Activated T-cell treated with anti-CD3 and anti-CD28 coated beads, Interleukin-2, amount 50 U/mL, for 4 hours (primary cell): Measurements from ENCODE around the gene CDC27. TPM values are rescaled to one million over a fixed set of nuclear protein-coding genes. Genes with fewer than 3 reads are reported as not detected.
"Not testable (repeated sequence)": the region's sequence is repeated elsewhere in the genome, so short reads cannot be mapped to it uniquely, and the experiment has no call there.

Source experiments
- ATAC-seq, 2 donors: fragments of 200-7000 bp; cut with Tn5 transposase; one replicate each; pipeline ENCODE4 v1.10.0; 2021
- DNase-seq: peaks from one replicate; pipeline ENCODE4 v3.0.0-alpha.2; 2020
- H3K27me3 Mint-ChIP-seq: one replicate; pipeline ENCODE4 v1.8.0; 2021; ENCODE audit warnings: low read depth, mixed read lengths
- H3K36me3 Mint-ChIP-seq: one replicate; pipeline ENCODE4 v1.8.0; 2022; ENCODE audit warnings: mixed read lengths; ENCODE audit not compliant: insufficient read depth
- H3K4me1 Mint-ChIP-seq: one replicate; pipeline ENCODE4 v1.8.0; 2021; ENCODE audit warnings: low read depth, mixed read lengths
- H3K4me3 Mint-ChIP-seq: one replicate; pipeline ENCODE4 v1.8.0; 2021; ENCODE audit warnings: mild to moderate bottlenecking, moderate library complexity, mixed read lengths
- H3K9me3 Mint-ChIP-seq: one replicate; pipeline ENCODE4 v1.8.0; 2021; ENCODE audit warnings: mixed read lengths
- total RNA-seq, 3 donors: library from RNA; stranded (reverse); gene quantifications; one replicate each; pipeline ENCODE4 v1.2.1, GENCODE V29; 2021

Gene CDC27
- total RNA-seq, 3 donors from 2014 or later: 61.1 to 74.9 (median 66.0) TPM

DNA sequence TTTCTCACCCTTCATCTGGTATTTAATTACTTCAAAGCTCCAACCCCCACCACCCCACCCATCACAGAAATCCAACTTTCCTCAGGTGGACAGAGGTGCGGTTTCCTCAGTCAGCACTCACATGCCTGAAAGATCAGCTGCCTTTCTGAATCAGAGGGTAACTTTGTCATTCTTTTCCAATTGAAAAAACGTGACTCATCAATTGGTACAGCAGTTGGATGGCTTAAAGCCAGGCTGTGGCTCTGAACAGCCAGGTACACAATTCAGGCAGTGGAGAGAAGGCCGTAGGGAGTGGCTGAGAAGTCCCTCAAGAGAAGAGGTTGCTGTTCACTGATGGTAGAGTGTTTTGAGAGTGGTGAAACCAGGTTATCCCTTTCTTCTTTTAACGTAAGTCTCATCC lies 118.8 kb downstream of the CDC27 start:
- H3K36me3 Mint-ChIP-seq, ATAC-seq, H3K9me3 Mint-ChIP-seq, DNase-seq, H3K27me3 Mint-ChIP-seq, H3K4me3 Mint-ChIP-seq: not testable (repeated sequence)
- peaks cover 39% of the 10 kb centered on the region for H3K4me1 Mint-ChIP-seq

Other genes with a start within 250 kb of the CDC27 start
- not detected for gene RPRML, start 210.0 kb downstream of the CDC27 start, total RNA-seq
- not detected for gene MYL4, start 20.1 kb upstream of the CDC27 start, total RNA-seq
- gene ITGB3, start 64.5 kb upstream of the CDC27 start, total RNA-seq: under 1 TPM; 0.08 to 0.20 (median 0.11) TPM
- 1 to 10 TPM; 1.1 to 2.4 (median 1.3) TPM for gene EFCAB13, start 134.7 kb upstream of the CDC27 start, total RNA-seq